HuH-7.5 (cell line): Measurements from ENCODE around the gene HBZ.
A peak's percentile ranks its signal among the peaks of the same experiment; 100 is the strongest.
"Not testable (repeated sequence)": the region's sequence is repeated elsewhere in the genome, so short reads cannot be mapped to it uniquely, and the experiment has no call there.

ENCODE experiments used
- DNase-seq: peaks from one replicate; pipeline ENCODE4 v3.0.0; 2011; ENCODE audit warnings: low spot score

HBZ gene

DNA sequence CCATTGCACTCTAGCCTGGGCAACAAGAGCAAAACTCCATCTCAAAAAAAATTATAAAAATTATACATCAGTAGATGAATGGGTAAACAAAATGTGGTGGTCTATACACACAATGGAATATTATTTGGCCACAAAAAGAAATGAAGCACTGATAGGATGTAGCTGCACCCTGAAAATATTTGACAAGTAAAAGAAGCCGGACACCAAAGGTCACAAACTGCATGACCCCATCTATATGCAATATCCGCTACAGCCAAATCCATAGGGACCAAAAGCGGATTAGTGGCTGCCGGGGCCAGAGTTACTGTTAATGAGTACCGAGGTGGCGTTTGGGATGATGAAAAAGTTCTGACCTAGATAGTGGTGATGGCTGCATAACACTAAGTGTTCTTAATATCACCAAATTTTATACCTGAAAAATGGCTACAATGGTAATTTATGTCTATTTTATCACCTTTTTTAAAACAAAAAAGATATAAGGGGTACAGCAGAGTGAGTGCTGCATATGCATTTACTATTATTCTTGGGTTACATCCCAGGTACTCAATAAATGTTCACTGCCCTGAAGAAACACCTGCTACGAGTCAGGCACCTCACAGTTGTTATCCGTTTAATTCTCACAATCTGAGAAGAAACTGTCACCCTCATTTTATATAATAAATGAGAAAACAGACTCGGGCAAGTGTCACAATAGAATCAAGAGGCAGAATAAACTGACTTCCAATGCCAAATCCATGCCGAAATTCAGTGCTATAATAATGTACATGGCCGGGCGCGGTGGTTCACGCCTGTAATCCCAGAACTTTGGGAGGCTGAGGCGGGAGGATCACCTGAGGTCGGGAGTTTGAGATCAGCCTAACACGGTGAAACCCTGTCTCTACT lies 27.0 kb downstream of the HBZ start:
- DNase-seq = no peak

DNA sequence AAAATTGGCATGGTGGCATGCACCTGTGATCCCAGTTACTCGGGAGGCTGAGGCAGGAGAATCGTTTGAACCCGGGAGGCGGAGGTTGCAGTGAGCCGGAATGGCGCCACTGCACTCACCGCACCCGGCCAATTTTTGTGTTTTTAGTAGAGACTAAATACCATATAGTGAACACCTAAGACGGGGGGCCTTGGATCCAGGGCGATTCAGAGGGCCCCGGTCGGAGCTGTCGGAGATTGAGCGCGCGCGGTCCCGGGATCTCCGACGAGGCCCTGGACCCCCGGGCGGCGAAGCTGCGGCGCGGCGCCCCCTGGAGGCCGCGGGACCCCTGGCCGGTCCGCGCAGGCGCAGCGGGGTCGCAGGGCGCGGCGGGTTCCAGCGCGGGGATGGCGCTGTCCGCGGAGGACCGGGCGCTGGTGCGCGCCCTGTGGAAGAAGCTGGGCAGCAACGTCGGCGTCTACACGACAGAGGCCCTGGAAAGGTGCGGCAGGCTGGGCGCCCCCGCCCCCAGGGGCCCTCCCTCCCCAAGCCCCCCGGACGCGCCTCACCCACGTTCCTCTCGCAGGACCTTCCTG lies 27.7 kb downstream of the HBZ start, which contains the start of gene HBQ1:
Gene HBQ1 (plus strand): TSS at position 359 of the 575 bp plus-strand sequence. CDS start 28 bp downstream, at position 387.
- DNase-seq = peak; percentile 88

DNA sequence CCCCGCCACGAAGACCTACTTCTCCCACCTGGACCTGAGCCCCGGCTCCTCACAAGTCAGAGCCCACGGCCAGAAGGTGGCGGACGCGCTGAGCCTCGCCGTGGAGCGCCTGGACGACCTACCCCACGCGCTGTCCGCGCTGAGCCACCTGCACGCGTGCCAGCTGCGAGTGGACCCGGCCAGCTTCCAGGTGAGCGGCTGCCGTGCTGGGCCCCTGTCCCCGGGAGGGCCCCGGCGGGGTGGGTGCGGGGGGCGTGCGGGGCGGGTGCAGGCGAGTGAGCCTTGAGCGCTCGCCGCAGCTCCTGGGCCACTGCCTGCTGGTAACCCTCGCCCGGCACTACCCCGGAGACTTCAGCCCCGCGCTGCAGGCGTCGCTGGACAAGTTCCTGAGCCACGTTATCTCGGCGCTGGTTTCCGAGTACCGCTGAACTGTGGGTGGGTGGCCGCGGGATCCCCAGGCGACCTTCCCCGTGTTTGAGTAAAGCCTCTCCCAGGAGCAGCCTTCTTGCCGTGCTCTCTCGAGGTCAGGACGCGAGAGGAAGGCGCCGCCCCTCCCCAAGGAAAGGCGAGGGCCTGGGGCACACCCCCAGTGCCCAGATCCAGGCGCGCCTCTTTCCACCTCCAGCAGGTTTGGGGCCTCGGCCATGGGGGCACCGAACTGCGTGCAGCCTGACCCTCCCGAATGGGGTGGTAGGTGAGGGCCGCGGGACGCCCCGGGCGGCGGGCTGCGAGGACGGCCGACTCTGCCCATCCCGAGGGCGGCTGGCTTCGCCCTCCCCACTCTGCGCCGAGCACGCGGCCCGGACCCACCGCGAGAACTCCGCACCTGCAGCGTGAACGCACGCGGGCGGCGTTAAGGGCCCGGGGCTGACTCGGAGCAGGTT lies 28.5 kb downstream of the HBZ start:
- DNase-seq = peak; percentile 97

DNA sequence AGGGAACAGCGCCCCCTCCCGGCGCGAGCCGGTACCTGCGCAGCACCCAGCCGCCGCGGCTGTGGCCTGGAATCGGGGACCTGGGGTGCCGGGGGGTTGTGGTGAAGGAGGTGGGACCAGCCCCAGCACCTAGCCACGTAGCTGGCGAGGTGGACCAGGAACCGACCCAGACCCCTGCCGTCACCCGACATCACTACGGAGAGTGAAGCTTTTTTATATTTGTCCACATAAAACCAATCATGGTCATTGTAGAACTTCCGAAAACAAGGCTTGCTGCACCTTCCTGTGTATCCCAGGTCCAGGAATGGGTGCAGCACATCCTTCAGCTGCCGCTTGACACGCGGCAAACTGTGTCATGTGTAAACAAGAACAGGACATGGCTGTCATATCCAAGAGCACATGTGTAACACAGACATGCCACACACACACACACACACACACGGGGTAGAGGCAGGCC lies 29.1 kb downstream of the HBZ start:
- DNase-seq = no peak

DNA sequence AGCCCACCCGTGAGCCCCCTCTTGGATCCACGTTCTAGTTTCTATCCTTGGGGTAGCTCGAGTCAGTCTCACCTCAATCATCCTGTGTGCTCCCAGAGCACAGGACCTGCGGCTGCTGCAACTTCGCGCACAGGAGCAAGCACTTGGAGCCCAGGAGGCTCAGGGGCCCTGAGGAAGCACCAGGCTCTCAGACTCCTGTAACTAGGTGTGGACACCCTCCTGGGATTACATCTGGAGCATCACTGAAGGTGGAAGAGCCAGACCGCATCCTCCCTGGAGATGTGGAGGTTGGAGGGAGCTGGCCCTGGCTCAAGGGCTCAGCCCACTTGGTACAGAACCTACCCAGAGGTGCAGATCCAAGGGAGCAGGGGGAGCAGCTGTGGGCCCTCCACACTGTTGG lies 30.6 kb downstream of the HBZ start:
- DNase-seq = no peak

DNA sequence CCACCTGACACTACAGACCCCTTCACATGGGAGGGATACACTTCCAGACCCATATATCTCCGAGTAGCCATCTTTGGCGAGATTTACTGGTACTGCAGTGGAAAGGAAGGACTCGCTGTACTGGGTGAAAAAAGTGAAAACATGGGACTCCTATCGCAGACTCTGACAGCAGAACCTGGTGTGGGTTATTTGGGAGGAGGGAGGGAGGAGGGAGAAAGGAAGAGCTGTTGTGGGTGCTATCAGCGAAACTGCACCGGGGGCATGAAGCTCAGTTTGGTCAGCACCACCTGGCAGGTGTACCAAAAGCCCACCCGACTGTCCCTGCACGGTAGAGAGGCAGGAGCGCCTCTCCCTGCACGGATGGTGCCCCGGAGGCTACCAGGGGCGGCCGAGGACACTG lies 32.8 kb downstream of the HBZ start:
- no peak for DNase-seq

DNA sequence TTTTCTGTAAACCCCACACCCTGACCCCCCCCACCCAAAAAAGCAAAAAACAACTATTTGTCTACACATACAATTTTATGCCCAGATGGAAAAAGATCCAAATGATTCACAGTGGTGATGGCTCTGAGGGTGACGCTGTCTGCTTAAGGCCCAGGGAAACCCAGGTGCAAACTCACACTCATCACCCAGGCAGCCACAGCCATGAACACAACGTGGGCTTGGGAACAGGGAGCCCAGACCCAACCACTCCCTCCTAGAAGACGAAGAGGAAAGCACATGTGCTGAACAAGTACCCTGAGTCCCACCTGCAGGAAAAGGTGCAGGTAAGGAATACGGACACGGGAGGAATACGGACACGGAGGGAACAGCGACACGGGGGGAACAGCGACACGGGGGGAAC lies 33.2 kb downstream of the HBZ start:
- DNase-seq = no peak

DNA sequence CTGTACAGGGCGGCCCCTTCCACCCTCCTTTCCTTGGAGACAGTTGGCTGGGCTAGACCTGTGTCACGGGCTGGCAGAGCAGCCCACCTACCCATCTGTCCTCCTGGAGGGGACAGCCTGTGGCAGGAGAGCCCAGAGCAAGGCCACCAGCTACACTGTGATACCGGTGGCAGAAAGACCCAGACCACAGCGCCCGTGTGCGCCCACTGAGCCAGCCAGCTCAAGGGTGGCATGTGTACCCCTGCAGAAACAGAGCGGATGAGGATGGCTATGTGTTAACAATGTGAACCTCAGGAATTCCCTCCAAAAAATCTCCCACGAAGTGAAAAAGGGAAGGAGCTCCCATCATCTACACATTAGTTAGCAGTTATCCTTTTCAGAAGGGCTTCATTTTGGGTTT lies 34.9 kb downstream of the HBZ start:
- no peak for DNase-seq

DNA sequence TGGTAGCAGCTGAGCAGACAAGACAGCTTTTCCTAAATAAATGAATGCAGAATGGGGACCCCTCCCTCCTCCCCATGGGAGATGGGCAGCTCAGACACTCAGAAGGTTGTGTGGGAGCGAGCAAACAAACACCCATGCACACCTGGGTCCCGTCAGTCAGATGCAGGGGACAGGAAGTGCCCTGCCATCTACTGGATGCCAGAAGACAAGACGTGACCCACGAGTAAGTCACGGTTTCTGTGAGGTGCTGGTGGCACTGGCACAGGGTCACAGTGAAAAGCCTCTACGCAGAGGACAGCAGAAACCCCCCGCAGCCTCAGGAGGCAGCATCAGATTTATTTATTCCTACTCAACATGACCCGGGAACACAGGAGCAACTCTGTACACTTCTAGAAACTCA lies 36.2 kb downstream of the HBZ start:
- DNase-seq = no peak

DNA sequence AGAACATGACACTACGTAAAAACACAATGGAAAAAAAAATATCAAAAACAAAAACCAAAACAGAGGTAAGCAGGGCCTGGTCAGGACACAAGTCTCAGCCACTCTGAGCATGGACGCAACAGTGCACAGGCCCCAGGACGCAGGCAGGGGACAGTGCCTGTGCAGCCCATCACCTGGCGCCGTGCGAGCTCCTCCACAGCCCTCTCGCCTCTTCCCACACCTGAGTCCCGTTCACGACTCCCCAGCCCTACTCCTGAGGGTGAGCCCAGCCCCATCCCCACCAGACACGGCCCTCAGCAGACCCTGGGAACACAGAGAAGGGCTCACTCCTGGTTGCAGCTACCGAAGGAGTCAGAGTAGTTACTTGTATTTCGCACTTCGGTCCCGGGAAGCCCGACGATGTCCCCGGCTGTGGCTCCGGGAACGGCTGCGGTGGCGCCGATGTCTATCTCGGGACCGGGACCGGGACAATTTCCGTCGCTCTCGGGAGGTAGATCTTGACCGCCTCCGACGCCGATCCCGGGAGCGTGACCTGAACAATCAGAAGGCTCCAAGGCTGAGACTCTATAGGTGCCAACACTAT lies 37.3 kb downstream of the HBZ start:
- no peak for DNase-seq

DNA sequence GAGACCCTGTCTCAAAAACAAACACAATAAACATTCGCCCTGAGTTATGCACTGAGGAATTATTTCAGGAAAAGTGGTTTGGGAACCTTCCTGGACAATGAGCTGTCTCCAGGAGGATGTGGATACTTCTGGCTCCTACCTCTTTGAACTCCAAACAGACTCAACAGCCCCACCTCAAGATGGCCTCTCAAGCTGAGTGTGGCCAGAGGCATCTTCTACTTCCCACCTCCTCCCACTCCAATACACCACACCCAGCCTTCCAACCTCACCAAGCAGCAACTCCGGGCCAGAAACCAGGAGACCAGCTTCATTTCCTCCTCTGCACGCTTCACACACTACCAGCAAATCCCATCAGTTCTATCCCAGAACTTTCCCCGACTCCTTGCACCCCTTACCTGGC lies 39.4 kb downstream of the HBZ start:
- no peak for DNase-seq

DNA sequence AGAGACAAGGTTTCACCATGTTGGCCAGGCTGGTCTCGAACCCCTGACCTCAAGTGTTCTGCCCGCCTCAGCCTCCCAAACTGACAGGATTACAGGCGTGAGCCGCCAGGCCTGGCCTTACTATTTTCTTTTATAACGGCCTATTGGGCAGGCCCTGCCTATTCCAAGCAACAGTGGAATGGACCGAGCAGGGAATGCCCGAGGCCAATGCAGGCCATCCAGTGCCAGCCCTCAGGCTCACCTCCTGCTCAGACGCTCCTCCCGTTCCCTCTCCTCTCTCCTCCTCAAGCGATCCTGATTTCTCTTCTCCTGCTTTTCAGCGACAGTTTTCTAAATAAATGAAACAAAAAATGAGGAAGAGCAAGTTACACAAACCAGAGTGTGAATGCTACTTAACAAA lies 40.2 kb downstream of the HBZ start:
- no peak for DNase-seq

DNA sequence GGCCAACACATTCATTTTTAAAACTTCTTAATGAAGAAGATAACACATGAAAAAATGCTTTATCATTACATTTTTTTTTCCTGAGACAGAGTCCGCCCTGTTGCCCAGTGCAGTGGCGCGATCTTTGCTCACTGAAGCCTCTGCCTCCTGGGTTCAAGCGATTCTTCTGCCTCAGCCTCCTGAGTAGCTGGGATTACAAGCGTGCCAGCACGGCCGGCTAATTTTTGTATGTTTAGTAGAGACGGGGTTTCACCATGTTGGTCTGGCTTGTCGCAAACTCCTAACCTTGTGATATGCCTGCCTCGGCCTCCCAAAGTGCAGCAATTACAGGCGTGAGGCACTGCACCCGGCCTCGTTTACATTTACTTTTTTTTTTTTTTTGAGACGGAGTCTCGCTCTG lies 41.0 kb downstream of the HBZ start:
- DNase-seq = no peak

DNA sequence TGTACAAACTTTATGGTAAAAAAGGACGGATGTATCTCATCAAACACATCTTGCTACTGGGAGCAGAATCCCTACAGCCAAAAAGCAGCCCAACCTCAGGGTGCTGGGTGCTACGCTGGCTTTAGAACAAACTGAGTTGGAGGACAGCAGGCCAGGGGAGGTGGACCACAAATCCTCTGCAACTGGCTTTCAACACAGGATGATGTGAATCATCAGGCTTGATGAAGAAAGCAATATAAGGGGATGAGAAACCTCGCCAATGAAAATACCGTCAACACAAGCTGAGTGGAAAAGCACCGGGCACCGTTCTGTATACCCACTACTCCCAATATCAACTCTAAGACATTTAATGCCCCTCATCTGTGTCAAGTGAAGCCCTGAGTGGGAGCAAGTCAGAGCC lies 42.1 kb downstream of the HBZ start:
- no peak for DNase-seq

DNA sequence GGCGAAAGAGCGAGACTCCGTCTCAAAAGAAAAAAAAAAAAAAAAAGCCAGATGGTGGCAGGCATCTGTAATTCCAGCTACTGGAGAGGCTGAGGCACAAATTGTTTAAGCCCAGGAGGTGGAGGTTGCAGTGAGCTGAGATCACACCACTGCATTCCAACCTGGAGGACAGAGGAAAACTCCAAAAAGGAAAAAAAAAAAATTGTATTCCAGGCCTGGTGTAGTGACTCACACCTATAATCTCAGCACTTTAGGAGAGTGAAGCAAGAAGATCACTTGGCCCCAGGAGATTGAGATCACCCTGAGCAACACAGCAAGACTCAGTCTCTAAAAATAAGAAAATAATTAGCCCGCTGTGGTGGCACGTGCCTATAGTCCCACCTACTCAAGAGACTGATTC lies 47.9 kb downstream of the HBZ start:
- DNase-seq = no peak

DNA sequence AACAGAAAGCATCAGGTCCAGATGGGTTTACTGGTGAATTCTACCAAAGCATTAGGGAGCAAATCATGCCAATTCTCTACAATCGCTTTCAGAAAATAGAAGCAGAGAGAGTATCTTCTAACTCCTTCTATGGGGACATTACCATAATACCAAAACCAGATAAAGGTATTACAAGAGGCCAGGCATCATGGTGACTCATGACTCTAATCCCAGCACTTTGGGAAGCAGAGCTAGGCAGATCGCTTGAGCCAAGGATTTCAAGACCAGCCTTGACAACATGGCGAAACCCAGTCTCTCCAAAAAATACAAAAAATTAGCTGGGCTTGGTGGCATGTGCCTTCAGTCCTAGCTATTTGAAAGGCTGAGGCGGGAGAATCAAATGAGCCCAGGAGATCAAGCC lies 50.8 kb downstream of the HBZ start:
- DNase-seq = no peak

DNA sequence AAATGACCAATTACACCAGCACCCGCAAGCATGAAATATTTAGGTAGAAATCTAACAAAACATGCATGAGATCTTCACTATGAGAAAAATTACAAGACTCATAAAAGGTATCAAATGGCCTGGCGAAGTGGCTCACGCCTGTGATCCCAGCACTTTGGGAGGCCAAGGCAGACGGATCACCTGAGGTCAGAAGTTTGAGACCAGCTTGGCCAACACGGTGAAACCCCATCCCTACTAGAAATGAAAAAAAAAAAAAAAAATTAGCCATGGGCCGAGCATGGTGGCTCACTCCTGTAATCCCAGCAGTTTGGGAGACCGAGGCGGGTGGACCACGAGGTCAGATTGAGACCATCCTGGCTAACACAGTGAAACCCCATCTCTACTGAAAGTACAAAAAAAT lies 51.6 kb downstream of the HBZ start:
- DNase-seq = not testable (repeated sequence)
